ENCODE data around the gene HSPA2.

DNA sequence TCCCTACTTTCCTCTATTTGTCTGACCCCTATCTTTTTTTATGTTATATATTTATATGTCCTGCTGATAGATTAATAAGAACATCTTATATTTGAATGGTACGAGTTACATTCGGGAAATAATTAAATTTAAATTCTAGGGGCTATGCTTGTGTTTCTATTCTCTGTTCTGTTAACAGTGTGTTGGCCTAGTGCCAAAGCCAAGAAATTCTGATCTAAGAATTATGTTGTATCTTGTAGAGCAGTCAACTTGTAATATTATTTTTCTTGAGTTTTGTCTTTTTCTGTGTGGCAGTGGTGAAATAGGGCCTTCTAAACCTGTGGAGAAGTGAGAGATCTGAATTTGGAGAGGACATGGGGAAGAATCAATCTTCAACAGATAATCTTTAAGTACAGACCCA, 9.0 kb upstream of the HSPA2 start:
- TF ChIP-seq, protein P1, sequence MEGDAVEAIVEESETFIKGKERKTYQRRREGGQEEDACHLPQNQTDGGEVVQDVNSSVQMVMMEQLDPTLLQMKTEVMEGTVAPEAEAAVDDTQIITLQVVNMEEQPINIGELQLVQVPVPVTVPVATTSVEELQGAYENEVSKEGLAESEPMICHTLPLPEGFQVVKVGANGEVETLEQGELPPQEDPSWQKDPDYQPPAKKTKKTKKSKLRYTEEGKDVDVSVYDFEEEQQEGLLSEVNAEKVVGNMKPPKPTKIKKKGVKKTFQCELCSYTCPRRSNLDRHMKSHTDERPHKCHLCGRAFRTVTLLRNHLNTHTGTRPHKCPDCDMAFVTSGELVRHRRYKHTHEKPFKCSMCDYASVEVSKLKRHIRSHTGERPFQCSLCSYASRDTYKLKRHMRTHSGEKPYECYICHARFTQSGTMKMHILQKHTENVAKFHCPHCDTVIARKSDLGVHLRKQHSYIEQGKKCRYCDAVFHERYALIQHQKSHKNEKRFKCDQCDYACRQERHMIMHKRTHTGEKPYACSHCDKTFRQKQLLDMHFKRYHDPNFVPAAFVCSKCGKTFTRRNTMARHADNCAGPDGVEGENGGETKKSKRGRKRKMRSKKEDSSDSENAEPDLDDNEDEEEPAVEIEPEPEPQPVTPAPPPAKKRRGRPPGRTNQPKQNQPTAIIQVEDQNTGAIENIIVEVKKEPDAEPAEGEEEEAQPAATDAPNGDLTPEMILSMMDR (IDR thresholded peaks at IDR 0.05) = no peak
- TF ChIP-seq POLR2A (IDR thresholded peaks at IDR 0.05) (no peak), EP300 (IDR thresholded peaks at IDR 0.05) (no peak)
